ENCODE results near the gene MBD3.

MBD3 gene

GRCh38 chr19:1619703-1620102, 27.0 kb upstream of the MBD3 start:
- no peak for DNase-seq (ENCODE audit: low read depth in 2 of 2)

GRCh38 chr19:1619094-1619439, 26.4 kb upstream of the MBD3 start:
- DNase-seq (ENCODE audit: low read depth in 2 of 2) = no peak

DNA sequence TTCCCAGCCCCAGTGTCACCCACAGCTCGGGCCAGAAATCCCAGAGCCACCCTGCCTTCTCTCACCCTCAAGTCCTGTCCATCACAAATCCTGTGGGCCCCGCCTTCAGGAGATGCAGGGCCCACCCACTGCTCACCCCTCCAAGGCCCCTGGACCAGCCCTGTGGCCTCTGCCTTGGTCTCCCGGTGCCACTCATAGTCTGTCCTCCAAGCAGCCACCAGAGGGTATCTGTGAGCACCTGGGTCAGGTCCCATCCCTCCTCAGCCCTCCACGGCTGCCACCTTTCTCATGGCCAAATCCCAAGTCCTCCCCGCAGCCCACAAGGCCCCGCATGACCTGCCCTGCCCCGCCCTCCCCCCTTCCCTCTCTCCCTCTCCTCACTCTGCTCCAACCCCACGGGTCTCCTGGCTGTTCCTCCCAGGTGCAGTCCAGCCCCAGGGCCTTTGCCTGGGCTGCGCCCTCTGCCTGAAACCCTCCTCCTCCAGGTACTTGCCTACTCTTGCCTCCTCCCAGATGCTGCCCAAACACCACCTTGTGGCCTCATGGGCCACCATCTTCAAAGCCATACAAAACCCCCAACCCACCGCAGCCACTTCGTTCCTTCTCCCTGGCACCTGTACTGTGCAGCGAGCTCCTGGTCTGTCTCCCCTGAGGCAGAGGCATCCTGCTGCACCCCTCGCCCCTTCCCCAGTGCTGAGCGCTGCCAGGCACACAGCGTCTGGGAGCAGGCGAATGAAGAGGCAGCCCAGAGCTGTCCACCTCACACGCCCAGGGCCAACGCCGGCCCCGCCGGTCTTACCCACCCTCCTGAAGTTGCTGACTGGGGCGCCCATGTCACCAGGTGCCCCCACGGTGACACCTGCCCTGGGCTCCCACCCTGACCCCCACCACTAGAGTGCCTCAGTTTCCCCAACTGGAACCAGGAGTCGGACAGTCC, 25.8 kb upstream of the MBD3 start:
- DNase-seq (ENCODE audit: low read depth in 2 of 2) = no peak

DNA sequence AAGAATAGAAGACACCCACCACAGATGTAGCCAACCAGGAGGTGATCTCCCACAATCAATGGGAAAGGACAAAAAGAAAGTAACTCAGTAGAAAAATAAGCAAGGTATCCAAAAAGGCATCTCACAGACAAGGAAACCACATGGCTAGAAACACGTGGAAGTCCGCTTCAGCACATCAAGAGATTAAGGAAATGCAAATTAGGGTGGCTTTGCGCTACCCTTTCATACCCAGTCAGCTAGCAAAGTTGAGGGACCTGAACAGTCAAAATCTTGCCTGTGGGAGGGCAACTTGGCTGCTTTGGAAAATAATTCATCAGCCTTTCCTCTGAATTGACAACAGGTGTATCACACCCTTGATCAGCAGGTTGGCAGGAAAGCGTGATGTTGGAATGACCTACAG, 24.2 kb upstream of the MBD3 start:
- DNase-seq (ENCODE audit: low read depth in 2 of 2) = no peak

DNA sequence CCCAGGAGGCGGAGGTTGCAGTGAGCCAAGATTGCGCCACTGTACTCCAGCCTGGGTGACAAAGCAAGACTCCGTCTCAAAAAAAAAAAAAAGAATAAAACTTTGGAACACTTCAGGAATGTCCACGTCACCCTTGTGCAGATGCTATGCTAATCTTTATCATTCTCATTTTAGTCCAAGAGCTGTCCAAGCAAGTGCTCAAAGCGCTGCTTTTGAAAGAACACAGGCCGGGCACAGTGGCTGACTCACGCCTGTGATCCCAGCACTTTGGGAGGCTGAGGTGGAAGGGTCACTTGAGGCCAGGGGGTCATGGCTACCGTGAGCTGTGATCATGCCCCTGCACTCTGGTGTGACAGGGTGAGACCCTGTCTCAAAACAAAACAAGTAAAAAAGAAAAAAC, 23.7 kb upstream of the MBD3 start:
- DNase-seq (ENCODE audit: low read depth in 2 of 2) = no peak

GRCh38 chr19:1615156-1615765, 22.6 kb upstream of the MBD3 start:
- DNase-seq (ENCODE audit: low read depth in 2 of 2) = no peak

DNA sequence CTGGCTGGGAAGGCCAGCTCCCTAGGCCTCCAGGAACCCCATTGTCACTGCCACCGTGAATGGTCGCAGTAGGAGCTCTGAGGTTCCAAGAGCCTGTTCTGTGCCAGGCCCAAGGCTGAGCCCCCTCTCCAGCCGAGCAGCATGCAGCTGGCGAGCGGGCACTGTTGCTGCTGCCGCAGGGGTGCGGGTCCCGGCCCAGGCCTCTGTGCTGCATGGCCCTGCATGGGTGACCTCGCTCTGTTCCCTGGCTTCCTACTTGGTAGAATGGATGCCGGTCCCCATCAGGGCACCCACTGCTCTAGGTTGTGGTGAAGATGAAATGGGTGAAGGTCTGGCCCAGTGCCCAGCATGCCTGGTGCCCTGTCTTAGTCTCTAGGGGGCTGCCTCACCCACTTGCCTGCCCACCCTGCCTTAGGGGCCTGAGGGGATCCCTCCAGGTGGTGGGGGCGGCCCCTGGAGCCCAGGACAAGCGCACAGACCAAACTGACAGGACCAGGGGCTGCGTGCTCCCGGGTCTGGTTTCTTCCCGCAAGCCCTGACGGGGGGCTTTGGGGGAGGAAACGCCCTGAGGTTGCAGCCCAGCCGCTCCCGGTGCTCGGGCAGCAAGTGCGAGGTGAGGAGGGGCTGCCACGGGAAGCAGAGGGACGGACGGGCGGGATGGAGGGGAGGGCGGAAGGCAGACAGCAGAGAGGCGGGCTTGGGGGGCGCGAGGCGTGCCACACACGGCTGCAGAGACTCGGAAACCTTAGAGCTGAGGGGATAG, 21.3 kb upstream of the MBD3 start:
- DNase-seq (ENCODE audit: low read depth in 2 of 2) = no peak

- DNase-seq (ENCODE audit: low read depth in 2 of 2) = no peak
Observed at GRCh38 chr19:1613146-1613545, 20.5 kb upstream of the MBD3 start.

GRCh38 chr19:1612114-1613086, 19.7 kb upstream of the MBD3 start:
- no peak for DNase-seq (ENCODE audit: low read depth in 2 of 2)

DNA sequence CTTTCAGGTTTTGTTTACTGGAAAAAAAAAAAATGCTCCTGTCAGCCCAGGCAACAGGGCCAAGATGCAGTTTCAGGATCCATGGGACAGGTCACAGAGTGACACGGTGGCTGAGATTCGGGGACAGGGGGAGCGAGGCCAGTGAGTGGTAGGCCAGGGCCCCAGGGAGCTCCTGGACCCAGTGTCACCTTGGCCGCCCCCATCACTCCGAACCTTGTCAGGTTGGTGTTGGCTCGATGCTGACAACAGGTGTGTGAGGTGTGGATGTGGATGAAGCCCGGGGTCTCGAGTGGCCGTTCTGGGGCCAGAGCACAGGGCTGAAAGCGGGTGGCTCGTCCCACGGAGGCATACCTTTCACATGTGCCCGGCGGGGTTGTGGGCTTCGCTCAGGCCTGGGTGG, 18.7 kb upstream of the MBD3 start:
- DNase-seq (ENCODE audit: low read depth in 2 of 2) = no peak

DNA sequence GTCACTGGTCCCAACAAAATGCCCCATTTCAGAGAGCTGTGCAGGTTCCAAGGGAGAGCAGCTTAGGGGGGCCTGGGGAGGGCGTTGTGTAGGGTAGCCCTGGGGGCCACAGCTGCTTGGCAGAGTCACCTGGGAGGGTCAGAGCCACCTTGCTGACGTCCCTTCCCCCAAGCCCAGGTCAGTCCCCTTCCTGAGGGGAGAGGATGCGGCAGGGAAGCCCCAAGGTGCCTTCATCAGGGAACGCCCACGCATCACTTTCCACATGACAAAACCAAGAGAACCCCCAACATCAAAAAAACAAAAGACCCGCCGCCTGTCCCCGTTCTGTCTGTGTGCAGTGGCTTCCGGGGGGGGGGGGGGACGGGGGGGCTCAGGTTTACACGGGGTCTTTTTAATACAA, 17.9 kb upstream of the MBD3 start:
- DNase-seq (ENCODE audit: low read depth in 2 of 2) = no peak

DNA sequence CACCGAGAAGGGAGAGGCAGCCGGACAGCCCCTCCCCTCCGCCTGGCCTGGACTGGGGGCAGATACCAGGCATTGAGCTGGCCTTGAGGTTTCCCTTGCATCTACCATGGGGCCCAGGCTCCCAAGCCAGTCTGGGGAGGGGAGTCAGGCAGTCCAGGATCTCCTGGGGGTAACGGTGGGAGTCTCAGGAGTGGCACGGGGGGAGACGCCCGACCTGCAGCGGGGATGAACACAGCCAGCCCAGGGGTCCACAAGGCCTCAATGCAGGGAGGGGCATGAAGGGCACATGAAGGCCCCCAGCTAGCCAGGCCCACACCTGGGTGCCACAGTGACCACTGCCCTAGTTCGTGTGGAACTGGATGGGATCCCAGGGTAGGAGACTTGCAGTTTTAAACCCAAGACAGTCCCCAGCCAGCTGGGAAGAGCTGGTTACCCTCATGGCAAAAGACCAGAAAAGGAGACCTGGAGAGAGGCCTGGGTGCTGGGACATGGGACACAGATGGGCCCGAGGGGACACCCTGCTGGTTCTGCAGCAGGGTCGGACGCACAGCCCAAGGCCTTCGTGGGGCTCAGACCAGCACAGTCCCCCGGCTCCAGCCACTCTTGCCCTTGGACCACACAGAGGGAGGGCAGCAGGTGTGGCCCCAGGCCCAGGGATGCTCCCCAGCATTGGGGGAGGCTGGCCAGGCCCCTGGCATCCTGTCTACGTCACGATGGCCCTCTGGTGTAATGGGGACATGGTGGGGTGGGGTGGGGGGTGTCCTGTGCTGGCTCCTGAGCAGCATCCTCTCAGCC, 17.2 kb upstream of the MBD3 start:
- DNase-seq (ENCODE audit: low read depth in 2 of 2) = no peak

DNA sequence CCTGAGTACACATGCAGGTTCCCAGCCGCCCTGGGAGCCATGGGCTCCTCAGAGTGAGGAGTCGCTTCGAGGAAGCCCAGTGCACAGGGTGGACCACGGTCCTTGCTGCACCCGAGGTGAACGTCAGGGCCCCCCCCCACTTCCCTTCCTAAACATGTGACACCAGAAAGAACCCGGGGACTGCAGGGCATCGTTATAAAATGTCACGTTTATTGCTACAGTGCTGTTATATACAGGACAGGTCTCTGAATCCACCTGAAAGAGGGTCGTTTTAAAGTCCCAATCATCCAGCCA, 16.4 kb upstream of the MBD3 start:
- DNase-seq (ENCODE audit: low read depth in 2 of 2) = no peak

DNA sequence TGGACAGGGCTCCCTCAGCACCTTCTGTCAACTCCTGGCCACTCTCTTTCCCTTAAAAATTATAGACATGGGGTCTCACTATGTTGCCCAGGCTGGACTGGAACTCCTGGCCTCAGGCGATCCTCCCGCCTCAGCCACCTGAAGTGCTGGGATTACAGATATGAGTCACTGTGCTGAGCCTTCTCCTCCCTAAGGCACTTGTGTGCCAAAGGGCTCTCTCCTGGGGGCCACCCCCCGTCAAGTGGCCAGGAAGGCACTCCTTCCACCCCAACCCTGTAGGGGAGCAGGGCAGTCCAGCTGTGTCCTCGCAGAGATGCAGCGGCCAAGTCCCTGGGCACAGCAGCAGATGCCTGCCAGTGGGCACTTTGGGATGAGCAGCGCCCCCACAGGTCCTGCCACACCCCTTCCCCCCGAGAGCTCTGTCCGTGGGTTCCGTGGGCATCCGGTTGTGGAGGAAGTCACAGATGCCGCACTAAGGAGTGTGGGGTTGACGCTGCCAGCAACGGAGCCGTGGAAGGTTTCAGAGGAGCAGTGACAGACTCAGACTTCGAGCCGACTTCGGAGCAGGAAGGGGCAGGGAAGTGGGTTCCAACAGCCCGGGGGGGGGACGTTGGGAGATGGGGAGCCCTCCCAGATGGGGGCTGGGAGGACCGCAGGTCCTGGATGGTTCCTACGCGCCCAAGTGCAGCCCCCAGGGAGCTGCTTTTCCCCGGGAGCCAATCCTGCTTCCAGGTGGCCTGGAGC, 15.9 kb upstream of the MBD3 start:
- no peak for DNase-seq (ENCODE audit: low read depth in 2 of 2)

GRCh38 chr19:1606138-1606651, 13.5 kb upstream of the MBD3 start:
- no peak for DNase-seq (ENCODE audit: low read depth in 2 of 2)

- DNase-seq (ENCODE audit: low read depth in 2 of 2) = peak; percentile 89 to 94
Observed at GRCh38 chr19:1605236-1606137, 12.8 kb upstream of the MBD3 start, which contains the start of gene UQCR11. Gene UQCR11, minus strand, starts transcription at chr19:1605462. Its CDS starts 53 bp downstream, at chr19:1605409.

DNA sequence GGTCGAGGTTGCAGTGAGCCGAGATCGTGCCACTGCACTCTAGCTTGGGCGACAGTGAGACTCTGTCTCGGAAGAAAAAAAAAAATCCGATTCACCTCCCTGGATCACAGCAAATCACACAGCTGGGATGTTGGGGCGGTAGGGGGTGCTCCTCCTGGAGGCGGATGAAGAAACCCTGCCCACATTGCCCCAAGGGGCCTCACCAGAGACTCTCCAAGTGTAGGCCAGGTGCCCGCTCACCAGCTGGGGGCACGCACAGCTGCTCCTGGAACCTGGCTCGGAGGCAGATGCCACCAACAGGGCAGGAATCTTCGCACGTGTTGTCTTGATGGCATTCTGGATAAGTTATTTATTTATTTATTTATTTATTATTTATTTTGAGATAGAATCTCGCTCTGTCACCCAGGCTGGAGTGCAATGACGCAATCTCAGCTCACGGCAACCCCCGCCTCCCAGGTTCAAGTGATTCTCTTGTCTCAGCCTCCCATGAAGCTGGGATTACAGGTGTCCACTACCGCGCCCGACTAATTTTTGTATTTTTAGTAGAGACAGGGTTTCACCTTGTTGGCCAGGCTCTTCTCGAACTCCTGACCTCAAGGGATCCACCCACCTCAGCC, 9.5 kb upstream of the MBD3 start:
- no peak for DNase-seq (ENCODE audit: low read depth in 2 of 2)

- DNase-seq (ENCODE audit: low read depth in 2 of 2) = no peak
Observed at GRCh38 chr19:1601613-1602064, 9.0 kb upstream of the MBD3 start.

Data from stimulated activated CD4-positive, alpha-beta T cell treated with anti-CD3 and anti-CD28 coated beads, Interleukin-4, amount 100 ng/mL, for 48 hours (primary cell).